GM18858 (cell line): ENCODE data around the gene FREM2.

ENCODE experiments used
- ATAC-seq: cut with Tn5 transposase; IDR thresholded peaks from one replicate; pipeline ENCODE4 v1.9.1; 2021; ENCODE audit not compliant: unreplicated experiment

Gene FREM2

GRCh38 chr13:38883783-38884182 lies 196.9 kb downstream of the FREM2 start:
- no peak for ATAC-seq

- ATAC-seq = no peak
Measured at GRCh38 chr13:38888309-38888708, 201.4 kb downstream of the FREM2 start.

GRCh38 chr13:38895075-38895474 lies 208.2 kb downstream of the FREM2 start:
- no peak for ATAC-seq

- no peak for ATAC-seq
Measured at GRCh38 chr13:38897521-38897920, 210.6 kb downstream of the FREM2 start.

GRCh38 chr13:38898481-38898880 lies 211.6 kb downstream of the FREM2 start:
- no peak for ATAC-seq

GRCh38 chr13:38899571-38899970 lies 212.7 kb downstream of the FREM2 start:
- no peak for ATAC-seq

- no peak for ATAC-seq
Measured at GRCh38 chr13:38900188-38900587, 213.3 kb downstream of the FREM2 start.

- no peak for ATAC-seq
Measured at GRCh38 chr13:38902551-38902950, 215.7 kb downstream of the FREM2 start.

GRCh38 chr13:38905081-38905480 lies 218.2 kb downstream of the FREM2 start:
- no peak for ATAC-seq

GRCh38 chr13:38905861-38906260 lies 219.0 kb downstream of the FREM2 start:
- ATAC-seq = no peak

GRCh38 chr13:38908574-38908973 lies 221.7 kb downstream of the FREM2 start:
- ATAC-seq = no peak

GRCh38 chr13:38914070-38914469 lies 227.2 kb downstream of the FREM2 start:
- no peak for ATAC-seq

- no peak for ATAC-seq
Measured at GRCh38 chr13:38921081-38921480, 234.2 kb downstream of the FREM2 start.

GRCh38 chr13:38922170-38922569 lies 235.3 kb downstream of the FREM2 start:
- ATAC-seq = no peak

- no peak for ATAC-seq
Measured at GRCh38 chr13:38933786-38934185, 246.9 kb downstream of the FREM2 start.
